OCI-LY1 (cell line): ENCODE measurements around the gene LPCAT3.

ENCODE experiments used
- EZH2 ChIP-seq: fragments of 200-600 bp; sonication (generic), shearing (Covaris generic); IDR thresholded peaks from 2 replicates; pipeline ENCODE4 v1.8.0; 2017; ENCODE audit warnings: borderline replicate concordance, mixed run types, mild to moderate bottlenecking, antibody characterized with exemption, low read length, moderate library complexity, mixed read lengths
- TF ChIP-seq, protein P1 (sequence below): fragments of 200-600 bp; sonication (generic), shearing (Covaris generic); IDR thresholded peaks from 2 replicates; pipeline ENCODE4 v1.5.1; 2017; ENCODE audit warnings: mild to moderate bottlenecking, antibody characterized with exemption, low read length, moderate library complexity, mixed read lengths

GRCh38 chr12:6957741-6958608 lies 60.3 kb downstream of the LPCAT3 start:
- TF ChIP-seq, protein P1, sequence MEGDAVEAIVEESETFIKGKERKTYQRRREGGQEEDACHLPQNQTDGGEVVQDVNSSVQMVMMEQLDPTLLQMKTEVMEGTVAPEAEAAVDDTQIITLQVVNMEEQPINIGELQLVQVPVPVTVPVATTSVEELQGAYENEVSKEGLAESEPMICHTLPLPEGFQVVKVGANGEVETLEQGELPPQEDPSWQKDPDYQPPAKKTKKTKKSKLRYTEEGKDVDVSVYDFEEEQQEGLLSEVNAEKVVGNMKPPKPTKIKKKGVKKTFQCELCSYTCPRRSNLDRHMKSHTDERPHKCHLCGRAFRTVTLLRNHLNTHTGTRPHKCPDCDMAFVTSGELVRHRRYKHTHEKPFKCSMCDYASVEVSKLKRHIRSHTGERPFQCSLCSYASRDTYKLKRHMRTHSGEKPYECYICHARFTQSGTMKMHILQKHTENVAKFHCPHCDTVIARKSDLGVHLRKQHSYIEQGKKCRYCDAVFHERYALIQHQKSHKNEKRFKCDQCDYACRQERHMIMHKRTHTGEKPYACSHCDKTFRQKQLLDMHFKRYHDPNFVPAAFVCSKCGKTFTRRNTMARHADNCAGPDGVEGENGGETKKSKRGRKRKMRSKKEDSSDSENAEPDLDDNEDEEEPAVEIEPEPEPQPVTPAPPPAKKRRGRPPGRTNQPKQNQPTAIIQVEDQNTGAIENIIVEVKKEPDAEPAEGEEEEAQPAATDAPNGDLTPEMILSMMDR, result no peak
- no peak for TF ChIP-seq EZH2
